ENCODE data around the gene FAM50A.
"Not testable (repeated sequence)": the region's sequence is repeated elsewhere in the genome, so short reads cannot be mapped to it uniquely, and the experiment has no call there.

The FAM50A gene, protein sequence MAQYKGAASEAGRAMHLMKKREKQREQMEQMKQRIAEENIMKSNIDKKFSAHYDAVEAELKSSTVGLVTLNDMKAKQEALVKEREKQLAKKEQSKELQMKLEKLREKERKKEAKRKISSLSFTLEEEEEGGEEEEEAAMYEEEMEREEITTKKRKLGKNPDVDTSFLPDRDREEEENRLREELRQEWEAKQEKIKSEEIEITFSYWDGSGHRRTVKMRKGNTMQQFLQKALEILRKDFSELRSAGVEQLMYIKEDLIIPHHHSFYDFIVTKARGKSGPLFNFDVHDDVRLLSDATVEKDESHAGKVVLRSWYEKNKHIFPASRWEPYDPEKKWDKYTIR

DNA sequence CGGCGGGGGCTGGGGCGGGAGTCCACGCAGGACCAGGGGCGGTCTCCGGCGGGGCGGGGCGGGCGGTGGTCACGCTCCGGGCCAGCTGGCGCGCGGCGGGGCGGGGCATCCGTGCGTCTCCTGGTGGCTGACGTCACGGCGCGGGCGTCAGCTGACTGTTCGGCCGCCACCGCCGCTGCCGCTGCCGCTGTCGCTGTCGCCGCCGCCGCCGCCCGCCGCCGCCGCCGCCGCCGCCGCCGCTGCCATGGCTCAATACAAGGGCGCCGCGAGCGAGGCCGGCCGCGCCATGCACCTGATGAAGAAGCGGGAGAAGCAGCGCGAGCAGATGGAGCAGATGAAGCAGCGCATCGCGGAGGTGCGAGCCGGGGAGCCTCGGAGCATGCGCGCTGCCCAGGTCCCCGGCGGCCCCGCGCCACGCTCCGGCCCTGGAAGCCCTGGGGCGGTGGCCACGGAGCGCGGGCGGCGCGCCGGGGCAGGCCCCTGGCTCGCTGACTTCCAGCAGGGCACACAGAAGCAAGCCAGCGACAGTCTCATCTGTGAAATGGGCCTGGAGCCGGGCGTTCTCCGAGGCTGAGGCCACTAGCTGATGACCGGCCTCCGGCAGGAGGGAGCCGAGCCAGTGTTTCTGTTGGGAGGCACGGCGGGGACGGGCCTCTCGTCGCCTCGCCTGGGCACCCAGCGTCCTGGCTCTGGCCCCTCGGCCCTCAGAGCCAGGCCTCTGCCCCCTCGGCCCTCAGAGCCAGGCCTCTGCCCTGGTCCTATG lies at the start of gene FAM50A:
FAM50A (plus strand) TSS at position 150 of the 763 bp plus-strand sequence; CDS start at position 245, 95 bp downstream.
- in situ Hi-C loops (cut with MboI; ENCODE audit: low sequenced_read_pairs), result no loop called here

DNA sequence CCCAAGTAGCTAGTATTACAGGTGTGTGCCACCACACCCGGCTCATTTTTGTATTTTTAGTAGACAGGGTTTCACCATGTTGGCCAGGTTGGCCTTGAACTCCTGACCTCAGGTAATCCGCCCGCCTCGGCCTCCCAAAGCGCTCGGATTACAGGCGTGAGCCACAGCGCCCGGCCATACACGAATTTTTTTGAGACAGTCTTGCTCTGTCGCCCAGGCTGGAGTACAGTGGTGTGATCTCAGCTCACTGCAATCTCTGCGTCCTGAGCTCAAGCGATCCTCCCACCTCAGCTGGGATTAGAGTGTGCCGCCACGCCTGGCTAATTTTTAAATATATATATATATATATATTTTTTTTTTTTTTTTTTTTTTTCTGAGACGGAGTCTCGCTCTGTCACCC lies 47.6 kb upstream of the FAM50A start:
- in situ Hi-C loops (cut with MboI; ENCODE audit: low sequenced_read_pairs), result not testable (repeated sequence)

DNA sequence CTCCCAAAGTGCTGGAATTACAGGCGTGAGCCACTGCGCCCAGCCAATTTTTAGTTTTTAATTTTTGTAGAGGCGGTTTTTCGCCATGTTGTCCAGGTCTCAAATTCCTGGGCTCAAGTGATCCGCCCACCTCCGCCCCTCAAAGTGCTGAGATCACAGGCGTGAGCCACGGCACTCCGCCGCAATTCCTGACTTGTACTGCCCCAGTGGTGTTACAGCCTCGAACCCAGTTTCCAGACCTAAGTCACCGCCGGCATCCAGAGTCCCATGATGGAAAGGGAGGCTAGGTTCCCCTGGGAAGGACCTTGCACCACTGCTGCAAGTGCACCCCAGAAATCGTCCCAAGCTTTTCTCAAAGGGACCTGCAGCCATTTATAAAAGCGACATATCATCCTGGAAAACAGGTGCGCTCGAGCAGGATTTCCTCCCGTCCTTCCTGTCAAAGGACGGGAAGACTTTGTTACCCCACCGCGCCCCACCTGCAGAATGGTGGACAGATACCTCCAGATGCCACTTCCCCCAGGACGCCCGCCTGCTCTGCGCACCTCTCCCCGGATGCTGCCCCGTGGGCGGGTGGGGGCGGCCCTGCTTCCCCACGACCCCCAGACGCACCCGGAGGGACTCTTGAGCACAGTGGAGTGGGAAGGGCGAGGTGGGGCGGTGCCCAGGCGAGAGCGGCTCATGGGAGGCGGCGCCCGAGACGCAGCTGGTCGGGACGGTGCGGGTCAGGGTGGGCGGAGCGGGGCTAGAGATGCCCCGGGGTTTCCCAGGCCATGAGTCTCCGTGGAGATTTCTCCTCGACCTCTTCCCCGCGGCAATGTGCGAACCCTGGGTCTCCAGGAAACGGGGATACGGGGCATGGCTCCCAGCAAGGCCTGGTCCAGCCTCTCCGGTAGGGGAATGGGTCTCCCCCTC lies 46.7 kb upstream of the FAM50A start:
- in situ Hi-C loops (cut with MboI; ENCODE audit: low sequenced_read_pairs), result no loop called here

DNA sequence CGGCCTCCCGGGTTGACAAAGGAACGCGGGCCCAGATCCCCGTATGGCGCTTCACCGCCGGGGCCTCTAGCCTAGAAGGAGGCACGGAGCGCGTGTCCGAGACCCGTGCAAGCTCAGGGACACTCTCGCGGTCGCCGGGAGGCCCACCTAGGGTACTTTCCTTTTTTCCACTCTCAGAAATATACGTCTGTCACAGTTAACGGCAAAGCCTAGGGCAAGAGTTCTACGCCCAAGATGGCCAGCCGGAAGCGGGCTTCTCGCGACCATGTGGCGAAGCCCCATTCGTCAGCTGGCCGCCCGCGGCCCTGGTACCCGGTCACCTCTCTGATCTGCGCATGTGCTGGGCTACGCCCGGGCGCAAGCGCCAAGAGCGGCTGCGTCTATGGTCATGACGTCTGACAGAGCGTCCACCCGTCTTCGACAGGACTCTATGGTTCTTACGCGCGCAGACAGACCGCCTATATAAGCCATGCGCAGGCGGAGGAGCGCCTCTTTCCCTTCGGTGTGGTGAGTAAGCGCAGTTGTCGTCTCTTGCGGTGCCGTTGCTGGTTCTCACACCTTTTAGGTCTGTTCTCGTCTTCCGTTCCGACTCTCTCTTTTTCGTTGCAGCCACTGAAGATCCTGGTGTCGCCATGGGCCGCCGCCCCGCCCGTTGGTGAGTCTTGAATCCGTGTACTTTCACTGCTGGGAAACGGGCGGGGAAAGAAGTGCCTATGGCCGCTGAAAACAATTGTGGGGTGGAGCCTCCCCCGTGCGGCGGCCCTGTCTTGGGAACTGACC lies 45.9 kb upstream of the FAM50A start, which contains the start of gene RPL10:
RPL10 (plus strand) TSS at position 490 of the 780 bp plus-strand sequence; CDS start at position 633, 143 bp downstream.
- in situ Hi-C loops (cut with MboI; ENCODE audit: low sequenced_read_pairs), result no loop called here

DNA sequence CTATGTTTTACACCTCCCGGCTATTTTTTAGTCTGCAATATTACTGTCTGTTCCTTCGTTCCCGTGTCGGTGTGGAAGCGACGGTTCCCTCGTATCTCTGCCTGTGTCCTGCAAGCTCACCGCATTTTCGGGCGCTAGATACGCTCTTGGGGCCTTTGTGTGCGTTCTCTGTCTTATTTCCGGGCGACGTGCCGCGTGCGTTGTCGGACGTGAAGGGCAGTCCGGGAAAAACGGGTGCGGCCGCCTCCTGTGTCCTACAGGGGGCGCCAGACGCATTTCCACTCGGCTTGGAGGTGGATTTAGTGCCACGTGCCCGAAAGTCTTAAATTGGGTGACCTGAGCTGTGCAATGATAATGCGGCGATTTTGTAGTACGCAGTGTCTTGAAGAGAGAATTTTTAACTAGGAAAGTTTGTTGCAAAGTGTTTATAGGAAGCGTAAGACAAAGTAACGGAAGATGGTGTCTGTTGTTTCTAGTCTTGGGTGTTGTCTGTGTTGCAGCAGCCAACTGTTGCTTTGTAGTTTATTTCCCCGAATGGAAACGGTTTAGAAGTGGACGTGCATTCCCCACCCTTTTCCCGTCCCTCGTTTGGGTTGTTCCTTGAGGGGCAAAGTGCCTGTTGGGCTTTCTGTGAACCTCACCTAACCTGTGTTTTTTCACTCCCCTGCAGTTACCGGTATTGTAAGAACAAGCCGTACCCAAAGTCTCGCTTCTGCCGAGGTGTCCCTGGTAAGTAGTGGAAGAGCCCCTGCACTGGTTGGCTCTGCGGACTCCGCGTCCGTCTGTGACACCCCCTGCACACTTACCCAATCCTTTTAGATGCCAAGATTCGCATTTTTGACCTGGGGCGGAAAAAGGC lies 45.0 kb upstream of the FAM50A start:
- in situ Hi-C loops (cut with MboI; ENCODE audit: low sequenced_read_pairs), result no loop called here

DNA sequence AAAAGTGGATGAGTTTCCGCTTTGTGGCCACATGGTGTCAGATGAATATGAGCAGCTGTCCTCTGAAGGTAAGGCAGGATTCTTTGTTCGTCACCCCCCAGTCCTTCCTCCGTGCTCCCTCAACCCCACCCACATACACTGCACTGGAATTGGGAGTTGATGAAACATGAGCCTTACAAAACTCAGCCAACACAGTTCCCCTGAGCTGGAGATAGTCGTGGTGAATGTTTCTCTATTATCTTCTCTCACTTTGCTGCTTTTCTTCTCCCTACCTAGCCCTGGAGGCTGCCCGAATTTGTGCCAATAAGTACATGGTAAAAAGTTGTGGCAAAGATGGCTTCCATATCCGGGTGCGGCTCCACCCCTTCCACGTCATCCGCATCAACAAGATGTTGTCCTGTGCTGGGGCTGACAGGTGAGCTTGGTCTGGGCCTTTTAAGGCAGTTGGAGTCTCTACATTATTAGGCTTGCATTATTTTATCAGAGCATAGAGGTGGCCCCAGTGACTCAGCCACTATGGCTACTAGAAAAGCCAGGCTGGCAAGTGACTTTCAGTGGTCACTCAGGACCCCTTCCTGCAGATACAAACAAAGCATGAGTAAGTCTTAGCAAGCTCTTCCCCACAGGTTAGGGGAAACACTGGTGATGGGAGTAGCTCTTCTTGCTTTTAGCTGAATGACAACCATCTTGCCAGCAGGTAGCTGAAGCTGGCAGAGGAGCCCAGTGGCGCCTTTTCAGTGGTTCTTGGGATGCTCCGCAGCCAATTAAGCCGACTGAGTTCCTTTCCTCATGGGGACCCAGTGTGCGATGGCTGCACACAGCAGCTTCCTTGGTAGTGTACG lies 44.2 kb upstream of the FAM50A start:
- in situ Hi-C loops (cut with MboI; ENCODE audit: low sequenced_read_pairs), result no loop called here

DNA sequence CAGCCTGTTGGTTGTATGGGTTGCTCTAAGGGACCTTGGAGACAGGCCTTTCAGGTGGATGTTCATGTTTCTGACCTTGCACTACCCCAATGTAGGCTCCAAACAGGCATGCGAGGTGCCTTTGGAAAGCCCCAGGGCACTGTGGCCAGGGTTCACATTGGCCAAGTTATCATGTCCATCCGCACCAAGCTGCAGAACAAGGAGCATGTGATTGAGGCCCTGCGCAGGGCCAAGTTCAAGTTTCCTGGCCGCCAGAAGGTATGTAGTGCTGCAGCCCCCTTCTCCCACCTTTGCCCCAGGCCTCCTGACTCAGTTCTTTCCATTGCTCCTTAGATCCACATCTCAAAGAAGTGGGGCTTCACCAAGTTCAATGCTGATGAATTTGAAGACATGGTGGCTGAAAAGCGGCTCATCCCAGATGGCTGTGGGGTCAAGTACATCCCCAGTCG lies 43.5 kb upstream of the FAM50A start:
- in situ Hi-C loops (cut with MboI; ENCODE audit: low sequenced_read_pairs), result not testable (repeated sequence)

DNA sequence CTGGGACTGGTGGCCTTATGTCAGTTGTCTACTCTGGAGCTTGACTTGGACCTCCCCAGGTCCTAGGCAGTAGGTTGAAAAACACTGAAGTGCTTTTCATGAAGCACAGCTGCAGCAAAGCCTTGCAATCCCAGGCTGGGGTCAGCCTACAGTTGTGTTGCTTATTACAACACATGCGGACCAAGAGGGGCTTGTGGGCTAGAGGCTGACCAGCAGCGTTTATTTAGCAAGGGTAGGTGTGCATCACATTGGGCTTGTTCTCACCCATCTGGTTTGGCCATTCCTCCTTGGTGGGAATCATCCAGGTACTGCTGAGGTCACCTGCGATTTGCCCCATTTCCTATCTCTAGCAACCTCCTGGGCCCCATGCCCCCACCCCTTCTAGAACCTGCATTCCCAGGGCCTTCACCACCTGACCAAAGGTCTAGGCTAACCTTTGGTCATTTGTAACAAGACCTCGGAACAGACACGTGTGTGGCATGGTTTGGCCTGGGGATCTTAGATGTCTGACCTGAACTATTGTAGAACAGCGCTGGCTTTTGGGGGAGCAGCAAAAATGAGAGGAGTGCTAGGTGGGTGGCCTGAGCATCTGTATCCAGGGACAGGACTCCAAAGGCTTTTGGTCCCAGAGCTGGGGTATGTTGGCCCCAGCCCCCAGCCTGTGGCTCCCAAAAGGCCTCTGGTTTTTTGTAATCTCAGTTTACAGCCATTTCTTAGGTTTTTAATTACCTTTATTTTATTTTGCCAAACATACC lies 42.7 kb upstream of the FAM50A start:
- in situ Hi-C loops (cut with MboI; ENCODE audit: low sequenced_read_pairs), result no loop called here

DNA sequence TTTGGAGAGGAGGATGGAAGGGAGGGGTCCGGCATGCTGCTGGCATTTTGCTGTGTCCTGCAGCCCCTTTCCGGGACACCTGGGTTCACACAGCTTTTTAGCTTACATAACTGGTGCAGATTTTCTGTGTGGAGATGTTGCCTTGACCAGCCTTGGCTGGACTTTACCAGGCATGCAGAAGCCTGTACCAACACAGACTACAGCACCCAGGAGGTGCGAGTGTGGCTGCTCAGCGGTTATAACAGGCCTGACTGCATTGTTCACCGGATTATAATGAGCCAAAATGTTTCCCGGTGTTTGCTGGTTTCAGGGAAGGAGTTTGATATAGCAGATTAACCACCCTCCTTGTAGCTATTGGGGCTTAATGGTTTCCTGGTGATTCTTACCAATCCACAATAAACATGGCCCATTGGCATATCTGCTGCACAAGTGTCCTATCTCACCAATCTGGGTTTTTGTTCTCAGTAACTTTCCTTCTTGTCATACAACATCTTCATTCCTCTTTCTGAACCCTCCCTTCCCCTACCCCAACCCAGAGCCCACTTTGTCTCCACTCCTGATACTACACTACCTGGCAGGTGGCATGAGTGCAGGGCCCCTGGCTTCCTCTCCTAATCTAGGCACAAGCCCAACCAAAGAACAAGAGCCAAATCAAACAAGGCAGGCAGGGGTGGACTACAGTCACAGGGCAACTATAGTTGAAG lies 41.9 kb upstream of the FAM50A start:
- in situ Hi-C loops (cut with MboI; ENCODE audit: low sequenced_read_pairs), result no loop called here

DNA sequence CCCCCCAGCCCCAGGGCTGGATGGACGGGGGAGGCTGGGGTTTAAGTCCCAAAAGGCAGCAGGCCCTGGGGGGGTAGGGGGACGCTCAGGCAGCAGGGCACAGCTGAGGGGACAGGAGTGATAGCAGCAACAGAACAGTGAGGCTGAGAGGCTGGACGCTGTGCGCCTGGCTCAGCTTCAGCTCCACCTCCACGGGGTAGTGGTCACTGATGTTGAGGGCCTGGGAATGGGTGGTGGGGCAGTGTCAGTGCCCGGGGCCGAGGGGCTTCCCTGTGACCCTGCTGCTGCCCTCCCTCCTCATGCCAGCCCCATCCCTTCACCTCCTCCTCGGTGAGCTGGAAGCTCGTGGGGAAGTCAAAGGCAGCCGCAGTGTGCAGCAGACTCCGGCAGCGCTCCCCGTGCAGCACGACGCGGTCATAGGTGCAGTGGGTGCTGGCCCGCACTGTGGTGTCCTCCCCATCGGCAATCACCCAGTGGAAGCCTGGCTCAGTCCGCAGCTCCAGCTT lies 41.3 kb upstream of the FAM50A start:
- in situ Hi-C loops (cut with MboI; ENCODE audit: low sequenced_read_pairs), result no loop called here

DNA sequence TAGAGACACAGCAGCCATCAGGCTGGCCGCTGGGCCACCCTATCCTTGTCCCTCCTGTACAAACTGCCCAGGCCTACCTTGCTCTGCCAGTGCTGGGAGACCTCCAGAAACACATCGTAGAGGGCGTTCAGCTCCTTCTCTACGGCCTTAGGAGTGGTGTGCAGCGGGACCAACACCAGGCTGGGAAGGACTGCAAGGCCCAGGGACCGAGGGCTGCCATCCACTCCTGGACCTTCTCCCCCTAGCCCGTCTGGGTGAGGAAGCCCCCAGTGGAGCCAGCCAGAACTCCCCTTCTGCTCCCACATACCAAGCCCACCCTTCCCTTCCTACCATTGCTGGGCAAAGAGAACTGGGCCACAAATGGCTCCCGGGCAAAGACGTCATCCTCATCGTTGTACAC lies 40.7 kb upstream of the FAM50A start:
- in situ Hi-C loops (cut with MboI; ENCODE audit: low sequenced_read_pairs), result no loop called here

DNA sequence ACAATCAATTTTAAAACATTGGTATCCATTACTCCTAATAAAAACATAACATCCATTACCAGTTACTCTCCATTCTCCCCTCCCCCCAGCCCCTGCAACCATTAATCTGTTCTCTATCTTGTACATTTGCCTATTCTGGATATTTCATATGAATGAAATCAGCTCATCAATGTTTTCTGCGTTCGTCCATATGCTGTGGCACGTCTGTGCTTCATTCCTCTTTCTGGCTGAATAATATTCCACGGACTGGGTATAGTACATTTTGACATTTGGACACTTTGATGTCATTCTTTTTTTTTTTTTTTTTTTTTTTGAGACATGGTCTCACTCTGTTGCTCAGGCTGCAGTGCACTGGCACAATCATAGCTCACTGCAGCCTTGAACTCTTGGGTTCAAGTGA lies 40.1 kb upstream of the FAM50A start:
- in situ Hi-C loops (cut with MboI; ENCODE audit: low sequenced_read_pairs), result no loop called here

DNA sequence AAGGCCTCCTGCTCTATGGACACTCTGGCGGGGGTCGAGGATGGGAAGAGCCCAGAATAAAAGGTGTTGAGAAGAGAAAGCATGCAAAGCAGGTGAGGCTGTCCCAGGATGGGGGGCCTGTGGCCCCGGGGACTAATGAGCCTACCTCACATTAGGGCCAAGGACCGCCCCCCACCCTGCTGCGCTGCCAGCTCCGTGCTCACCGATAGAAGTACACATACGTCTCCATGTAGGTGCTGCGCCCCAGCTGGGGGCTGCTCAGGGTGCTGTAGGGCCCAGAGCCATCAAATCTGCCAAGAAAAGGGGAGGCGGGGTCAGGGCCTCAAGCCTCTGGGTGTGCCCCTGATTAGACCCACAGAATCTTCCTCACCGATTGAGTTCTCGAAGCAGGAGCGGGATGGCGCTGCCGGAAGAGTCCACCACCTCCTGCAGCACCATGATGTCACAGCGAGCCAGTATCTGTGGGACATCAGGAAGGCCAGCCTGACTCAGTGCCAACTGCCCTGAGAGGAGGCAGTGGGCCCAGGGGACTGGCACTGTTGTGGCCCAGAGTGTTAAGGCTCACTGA lies 39.2 kb upstream of the FAM50A start:
- in situ Hi-C loops (cut with MboI; ENCODE audit: low sequenced_read_pairs), result no loop called here

DNA sequence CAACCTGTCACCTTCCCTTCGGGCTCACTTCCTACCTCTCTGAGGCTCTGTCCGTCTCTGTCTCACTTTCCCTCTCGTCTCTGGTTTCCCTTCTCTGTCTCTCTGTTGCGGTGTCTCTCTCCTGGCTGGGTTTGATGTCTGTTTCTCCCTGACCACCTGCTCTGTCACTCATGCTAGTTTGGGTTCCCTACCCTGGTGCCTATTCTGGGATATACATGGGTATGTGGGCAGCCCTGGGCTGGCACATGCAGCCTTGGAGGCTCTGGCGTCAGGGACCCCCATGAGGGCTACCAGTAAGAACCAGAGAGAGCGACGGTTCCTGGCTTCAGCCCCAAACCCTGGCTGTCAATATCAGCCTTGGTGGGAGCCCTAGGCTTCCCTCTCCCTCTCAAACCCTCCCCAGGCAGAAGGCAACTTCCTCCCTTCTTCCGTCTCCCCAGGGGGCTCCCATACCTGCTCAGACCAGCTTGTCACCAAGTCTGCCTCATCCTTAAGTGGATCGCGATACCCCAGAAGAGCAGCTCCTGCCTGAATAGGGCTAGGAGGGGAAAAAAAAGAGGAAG lies 35.2 kb upstream of the FAM50A start:
- in situ Hi-C loops (cut with MboI; ENCODE audit: low sequenced_read_pairs), result no loop called here

DNA sequence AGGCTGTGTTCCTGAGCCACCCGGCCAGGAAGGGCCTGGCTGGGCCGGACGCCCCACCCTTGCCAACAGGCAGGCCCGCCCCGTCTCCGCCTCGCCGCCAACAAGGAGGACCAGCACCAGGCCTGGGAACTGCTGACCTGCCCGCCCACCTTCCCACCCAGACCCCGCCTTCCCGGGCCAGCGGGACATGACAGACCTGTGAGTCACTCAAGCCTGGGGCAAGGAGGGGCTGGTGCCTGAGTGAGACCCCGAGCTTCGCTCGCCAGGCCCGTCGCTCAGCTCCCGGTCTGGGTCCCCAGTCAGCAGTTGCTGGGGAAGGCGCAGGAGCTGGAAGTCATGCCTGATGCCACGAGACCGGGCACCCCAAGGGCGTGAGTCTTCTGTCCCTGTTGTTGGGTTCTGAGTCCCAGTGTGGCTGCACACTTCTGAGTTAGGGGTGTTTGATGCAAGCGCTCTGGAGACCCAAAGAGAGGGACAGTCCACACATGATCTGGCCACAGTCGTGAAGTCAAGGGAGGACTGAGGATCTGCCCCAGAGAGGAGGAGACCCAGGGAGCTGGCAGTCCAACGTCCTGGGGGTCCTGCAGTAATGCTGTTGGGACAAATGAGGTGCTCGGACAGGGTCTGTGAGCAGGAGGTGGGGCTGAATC lies 34.6 kb upstream of the FAM50A start, which contains the start of gene DNASE1L1:
DNASE1L1 (minus strand) TSS at position 33 of the 650 bp plus-strand sequence. CDS start 3,686 bp downstream, outside the sequence.
- in situ Hi-C loops (cut with MboI; ENCODE audit: low sequenced_read_pairs), result no loop called here

DNA sequence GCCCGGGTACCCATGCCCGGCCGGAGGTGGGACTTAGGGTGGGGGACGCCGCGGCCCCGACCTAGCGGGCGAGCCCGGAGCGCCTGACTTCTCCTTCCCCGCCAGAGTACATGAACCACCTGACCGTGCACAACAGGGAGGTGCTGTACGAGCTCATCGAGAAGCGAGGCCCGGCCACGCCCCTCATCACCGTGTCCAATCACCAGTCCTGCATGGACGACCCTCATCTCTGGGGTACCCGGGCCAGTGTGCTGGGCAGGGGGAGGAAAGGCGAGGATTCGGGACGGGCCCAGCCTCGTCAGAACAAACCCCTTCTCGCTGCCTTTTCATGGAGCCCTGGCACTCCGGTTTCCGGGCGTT lies 32.0 kb upstream of the FAM50A start:
- in situ Hi-C loops (cut with MboI; ENCODE audit: low sequenced_read_pairs), result no loop called here

Measured in HL-60/S4 (cell line).